ENCODE results near the gene PIP4K2A.
"Not testable (repeated sequence)": the region's sequence is repeated elsewhere in the genome, so short reads cannot be mapped to it uniquely, and the experiment has no call there.

Gene PIP4K2A

DNA sequence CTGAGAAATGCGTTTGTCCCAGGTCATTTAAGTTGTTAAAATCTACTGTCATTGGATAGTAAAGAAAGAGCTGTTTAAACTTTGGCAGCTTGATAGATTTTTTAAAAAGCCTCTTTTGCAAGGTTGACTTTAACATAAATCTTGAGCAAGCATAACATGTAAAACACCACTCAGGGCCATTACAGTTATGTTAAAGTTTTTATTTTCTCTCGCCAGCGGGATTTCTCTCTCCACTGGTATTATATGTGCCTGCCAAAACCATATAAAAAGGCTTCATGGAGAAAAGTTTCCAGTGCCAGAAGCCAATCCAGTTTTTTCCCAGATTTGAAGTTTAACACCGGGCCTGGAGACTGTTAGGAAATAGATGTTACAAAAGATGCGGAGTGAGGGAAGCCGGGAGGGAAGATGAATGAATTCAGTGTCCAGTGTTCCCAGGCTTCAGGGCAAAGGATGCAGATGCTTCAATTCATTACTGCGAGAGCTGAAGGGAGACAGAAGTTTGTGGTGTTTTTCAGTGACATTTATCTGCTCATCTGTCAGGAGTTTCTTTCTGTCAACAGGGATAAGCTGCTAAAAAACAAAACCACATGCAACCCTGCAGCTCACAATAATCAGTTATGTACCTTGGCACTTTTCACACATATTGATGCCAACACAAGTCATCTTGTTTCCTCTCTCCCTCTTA, 213.6 kb downstream of the PIP4K2A start:
- H3K27ac ChIP-seq, result no peak overlapping the region
- TF ChIP-seq, protein P1, sequence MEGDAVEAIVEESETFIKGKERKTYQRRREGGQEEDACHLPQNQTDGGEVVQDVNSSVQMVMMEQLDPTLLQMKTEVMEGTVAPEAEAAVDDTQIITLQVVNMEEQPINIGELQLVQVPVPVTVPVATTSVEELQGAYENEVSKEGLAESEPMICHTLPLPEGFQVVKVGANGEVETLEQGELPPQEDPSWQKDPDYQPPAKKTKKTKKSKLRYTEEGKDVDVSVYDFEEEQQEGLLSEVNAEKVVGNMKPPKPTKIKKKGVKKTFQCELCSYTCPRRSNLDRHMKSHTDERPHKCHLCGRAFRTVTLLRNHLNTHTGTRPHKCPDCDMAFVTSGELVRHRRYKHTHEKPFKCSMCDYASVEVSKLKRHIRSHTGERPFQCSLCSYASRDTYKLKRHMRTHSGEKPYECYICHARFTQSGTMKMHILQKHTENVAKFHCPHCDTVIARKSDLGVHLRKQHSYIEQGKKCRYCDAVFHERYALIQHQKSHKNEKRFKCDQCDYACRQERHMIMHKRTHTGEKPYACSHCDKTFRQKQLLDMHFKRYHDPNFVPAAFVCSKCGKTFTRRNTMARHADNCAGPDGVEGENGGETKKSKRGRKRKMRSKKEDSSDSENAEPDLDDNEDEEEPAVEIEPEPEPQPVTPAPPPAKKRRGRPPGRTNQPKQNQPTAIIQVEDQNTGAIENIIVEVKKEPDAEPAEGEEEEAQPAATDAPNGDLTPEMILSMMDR (IDR thresholded peaks at IDR 0.05), result no peak
- no peak for TF ChIP-seq ZFX (IDR thresholded peaks at IDR 0.05; ENCODE audit: borderline replicate concordance)

- not testable (repeated sequence) for H3K27ac ChIP-seq
Observed at GRCh38 chr10:22499973-22500372, 214.4 kb downstream of the PIP4K2A start.

DNA sequence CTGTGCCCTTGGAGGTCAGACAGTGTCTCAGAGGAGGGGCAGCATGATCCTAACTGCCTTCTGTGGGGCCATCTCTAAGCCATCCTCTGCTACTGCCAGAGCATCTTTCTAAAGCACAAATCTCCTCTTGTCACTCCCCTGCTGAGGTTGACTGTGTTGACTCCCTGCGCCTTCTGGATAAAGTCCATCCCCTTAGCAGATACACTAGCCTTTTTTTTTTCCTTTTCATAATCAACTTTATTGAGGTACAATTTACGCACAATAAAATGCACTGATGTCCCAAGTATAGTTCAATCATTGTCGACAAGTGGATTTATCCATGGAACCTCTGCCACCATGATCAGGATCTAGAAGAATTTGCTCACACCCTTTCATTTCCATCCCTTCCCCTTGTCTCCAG, 219.0 kb downstream of the PIP4K2A start:
- no peak overlapping the region for H3K27ac ChIP-seq
- TF ChIP-seq, protein P1 (IDR thresholded peaks at IDR 0.05), result no peak
- TF ChIP-seq ZFX (IDR thresholded peaks at IDR 0.05; ENCODE audit: borderline replicate concordance), result no peak

DNA sequence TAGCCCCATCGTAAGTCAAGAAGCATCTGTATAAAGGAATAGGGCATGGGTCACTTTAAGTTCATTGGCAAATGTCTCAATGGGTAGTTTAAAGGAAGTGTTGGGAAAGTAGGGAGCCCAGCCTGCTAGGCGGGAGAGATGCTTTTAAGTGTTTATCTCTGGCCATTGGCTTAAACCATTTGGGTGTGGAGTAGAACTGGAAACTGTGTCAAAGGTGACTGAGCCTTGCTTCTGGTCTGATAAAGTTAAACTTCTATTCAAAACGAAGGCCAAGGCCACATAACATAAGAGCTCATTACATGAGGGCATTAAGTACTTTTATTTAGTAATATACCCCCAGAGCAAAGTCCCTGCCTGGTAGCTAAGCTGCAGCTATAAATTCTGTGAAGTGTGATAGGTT, 220.4 kb downstream of the PIP4K2A start:
- no peak overlapping the region for H3K27ac ChIP-seq
- no peak for TF ChIP-seq ZFX (IDR thresholded peaks at IDR 0.05; ENCODE audit: borderline replicate concordance)
- TF ChIP-seq, protein P1 (IDR thresholded peaks at IDR 0.05), result no peak

GRCh38 chr10:22491931-22492615, 222.3 kb downstream of the PIP4K2A start:
- TF ChIP-seq, protein P1 (IDR thresholded peaks at IDR 0.05), result no peak
- no peak overlapping the region for H3K27ac ChIP-seq

DNA sequence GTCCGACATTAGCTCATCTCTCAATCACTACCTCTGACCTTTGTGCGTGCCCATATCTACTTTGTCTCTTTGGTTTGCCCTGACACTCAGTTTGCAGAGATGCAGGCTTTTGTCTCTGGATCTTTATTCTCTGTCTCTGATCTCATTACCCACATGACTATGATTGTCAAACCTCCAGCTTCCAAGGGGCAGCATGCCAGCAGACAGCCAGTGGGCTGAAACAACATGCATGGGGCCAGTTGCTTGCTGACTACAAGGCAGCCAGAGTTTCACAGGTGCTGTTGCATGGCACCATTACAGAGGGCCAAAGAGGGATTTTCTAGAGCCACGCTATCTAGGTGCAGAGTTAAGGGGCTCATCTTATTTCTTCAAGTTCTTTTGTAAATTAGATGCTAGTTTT, 222.9 kb downstream of the PIP4K2A start:
- H3K27ac ChIP-seq, result no peak overlapping the region
- TF ChIP-seq, protein P1 (IDR thresholded peaks at IDR 0.05), result no peak
- no peak for TF ChIP-seq ZFX (IDR thresholded peaks at IDR 0.05; ENCODE audit: borderline replicate concordance)

GRCh38 chr10:22489975-22490374, 224.4 kb downstream of the PIP4K2A start:
- TF ChIP-seq, protein P1 (IDR thresholded peaks at IDR 0.05), result no peak
- no peak for TF ChIP-seq ZFX (IDR thresholded peaks at IDR 0.05; ENCODE audit: borderline replicate concordance)
- no peak overlapping the region for H3K27ac ChIP-seq

All from 22Rv1 (cell line).